ENCODE data around the gene BOD1. TPM values are rescaled to one million over a fixed set of nuclear protein-coding genes. Genes with fewer than 3 reads are reported as not detected.

The BOD1 gene
- total RNA-seq, 1 donor from 2014 or later = 101 TPM

DNA sequence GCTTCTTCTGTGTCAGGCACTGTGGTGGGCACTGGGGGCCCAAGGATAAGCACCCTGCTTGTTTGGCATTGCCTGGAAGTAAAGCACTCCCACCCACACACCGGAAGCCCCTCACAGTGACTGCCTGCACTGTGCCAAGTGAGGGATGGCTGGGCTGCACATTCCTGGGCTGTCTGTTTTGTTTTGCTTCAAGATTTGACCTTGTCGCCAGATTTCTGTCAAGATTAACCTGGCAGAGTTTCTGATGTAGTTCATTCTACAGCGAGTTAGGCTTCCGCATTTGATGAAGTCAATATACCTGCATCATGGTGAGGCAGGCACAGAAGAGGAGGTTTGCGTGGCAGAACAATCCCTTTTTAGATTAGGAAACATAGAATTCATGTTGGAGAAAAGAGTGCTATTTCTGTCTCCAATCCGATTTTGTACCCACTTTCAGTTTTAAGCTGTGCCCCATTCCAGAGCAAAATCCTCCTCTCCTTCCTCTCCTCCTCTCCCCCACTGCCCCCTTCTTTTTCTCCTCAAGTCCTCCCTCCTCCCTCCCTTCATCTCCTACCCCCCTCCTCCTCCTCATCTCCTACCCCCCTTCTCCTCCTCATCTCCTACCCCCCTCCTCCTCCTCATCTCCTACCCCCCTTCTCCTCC lies 14.4 kb upstream of the BOD1 start:
- no peaks in the 10 kb centered on the region for H3K36me3 Mint-ChIP-seq (ENCODE audit: insufficient read depth)
- no peaks in the 10 kb centered on the region for H3K9me3 Mint-ChIP-seq (ENCODE audit: low read depth)
- peaks cover 14% of the 10 kb centered on the region for H3K27me3 Mint-ChIP-seq
- no peak overlapping the region for H3K4me3 Mint-ChIP-seq (ENCODE audit: low read depth)
- H3K4me1 Mint-ChIP-seq (ENCODE audit: low read depth) = peaks cover 4% of the 10 kb centered on the region
- no peak for DNase-seq (ENCODE audit: low spot score, unreplicated experiment)
- no peak for TF ChIP-seq CTCF (IDR thresholded peaks at IDR 0.05; ENCODE audit: unreplicated experiment)
- no peak overlapping the region for H3K27ac Mint-ChIP-seq

DNA sequence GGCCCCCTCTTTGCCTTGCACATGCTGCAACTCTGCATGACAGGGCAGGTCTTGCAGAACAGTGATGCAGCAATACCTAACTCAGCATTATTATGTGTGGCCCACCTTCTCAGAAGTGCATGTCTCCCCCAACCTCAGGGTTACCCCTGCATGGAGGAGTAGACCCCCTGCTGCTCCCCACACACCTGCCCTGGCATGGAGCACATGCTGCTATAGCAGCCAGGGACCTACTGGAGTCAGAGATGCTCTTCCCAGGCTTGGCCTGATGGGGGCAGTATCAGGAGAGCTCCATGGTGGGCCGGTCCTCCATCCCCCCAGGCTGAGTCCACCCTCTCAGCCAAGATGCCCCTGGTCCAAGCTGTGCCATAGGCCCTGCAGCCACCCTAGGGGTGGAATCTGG lies 13.2 kb upstream of the BOD1 start:
- Mint-ChIP-seq H3K36me3 (ENCODE audit: insufficient read depth) (no peaks in the 10 kb centered on the region), H3K27ac (no peak overlapping the region)

DNA sequence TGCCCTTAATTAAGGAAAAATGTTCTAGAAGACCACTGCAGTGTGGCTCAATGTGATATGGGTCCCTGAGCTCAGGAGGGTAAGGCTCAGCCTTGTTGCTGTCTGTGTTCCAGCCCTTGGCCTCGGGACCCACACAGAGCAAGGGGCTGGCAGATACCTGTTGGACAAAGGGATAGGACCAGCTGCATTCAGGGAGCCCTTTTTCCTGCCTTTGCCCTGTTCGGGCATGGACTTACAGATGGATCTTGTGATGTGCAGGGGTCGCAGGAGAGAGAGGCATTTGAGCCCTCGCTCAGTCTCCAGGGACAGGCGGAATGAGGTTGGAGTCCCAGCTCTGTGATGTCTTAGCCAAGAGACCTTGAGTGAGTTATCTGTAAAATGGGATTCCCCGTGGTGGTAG lies 12.1 kb upstream of the BOD1 start:
- no peak overlapping the region for H3K27ac Mint-ChIP-seq
- TF ChIP-seq CTCF (IDR thresholded peaks at IDR 0.05; ENCODE audit: unreplicated experiment) = no peak
- DNase-seq (ENCODE audit: low spot score, unreplicated experiment) = no peak
- no peak overlapping the region for H3K4me3 Mint-ChIP-seq (ENCODE audit: low read depth)
- no peaks in the 10 kb centered on the region for H3K9me3 Mint-ChIP-seq (ENCODE audit: low read depth)
- H3K27me3 Mint-ChIP-seq = peaks cover 17% of the 10 kb centered on the region
- no peaks in the 10 kb centered on the region for H3K36me3 Mint-ChIP-seq (ENCODE audit: insufficient read depth)
- peaks cover 5% of the 10 kb centered on the region for H3K4me1 Mint-ChIP-seq (ENCODE audit: low read depth)

More for the DNA sequence above, 13.2 kb upstream of the BOD1 start:
- Mint-ChIP-seq H3K27me3 (peaks cover 15% of the 10 kb centered on the region), H3K4me1 (ENCODE audit: low read depth) (peaks cover 5% of the 10 kb centered on the region), H3K4me3 (ENCODE audit: low read depth) (no peak overlapping the region), H3K9me3 (ENCODE audit: low read depth) (no peaks in the 10 kb centered on the region)
- TF ChIP-seq CTCF (IDR thresholded peaks at IDR 0.05; ENCODE audit: unreplicated experiment) = peak; percentile 44
- peak; percentile 18 for DNase-seq (ENCODE audit: low spot score, unreplicated experiment)

DNA sequence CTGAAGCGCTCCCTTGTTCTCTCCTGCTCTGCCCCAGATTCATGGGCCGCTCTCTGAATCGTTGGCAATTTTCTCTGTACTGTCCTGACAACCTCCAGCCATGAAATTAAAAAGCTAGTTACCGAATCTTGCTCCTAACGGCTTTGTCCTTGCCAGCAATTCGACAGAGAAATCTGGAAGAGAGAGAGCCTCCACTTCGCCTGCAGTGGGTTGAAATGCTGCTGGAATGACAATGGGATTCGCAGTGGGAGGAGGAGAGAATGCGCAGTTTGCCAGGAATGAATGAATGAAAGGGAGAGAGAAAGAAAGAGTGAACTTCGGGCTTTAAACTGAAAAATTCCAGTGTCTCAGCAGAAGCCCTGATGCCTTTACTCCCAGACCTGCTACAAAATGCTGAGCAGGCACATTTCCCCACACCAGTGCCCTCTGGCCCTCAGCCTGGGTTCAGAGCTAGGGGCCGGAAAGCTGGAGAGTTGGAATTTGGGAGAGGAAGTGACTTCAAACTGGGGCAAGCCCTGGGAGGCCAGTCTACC lies 11.5 kb upstream of the BOD1 start:
- Mint-ChIP-seq H3K27ac (no peak overlapping the region), H3K9me3 (ENCODE audit: low read depth) (no peaks in the 10 kb centered on the region), H3K36me3 (ENCODE audit: insufficient read depth) (no peaks in the 10 kb centered on the region), H3K27me3 (peaks cover 17% of the 10 kb centered on the region), H3K4me1 (ENCODE audit: low read depth) (peaks cover 5% of the 10 kb centered on the region), H3K4me3 (ENCODE audit: low read depth) (no peak overlapping the region)
- no peak for DNase-seq (ENCODE audit: low spot score, unreplicated experiment)
- TF ChIP-seq CTCF (IDR thresholded peaks at IDR 0.05; ENCODE audit: unreplicated experiment) = no peak

DNA sequence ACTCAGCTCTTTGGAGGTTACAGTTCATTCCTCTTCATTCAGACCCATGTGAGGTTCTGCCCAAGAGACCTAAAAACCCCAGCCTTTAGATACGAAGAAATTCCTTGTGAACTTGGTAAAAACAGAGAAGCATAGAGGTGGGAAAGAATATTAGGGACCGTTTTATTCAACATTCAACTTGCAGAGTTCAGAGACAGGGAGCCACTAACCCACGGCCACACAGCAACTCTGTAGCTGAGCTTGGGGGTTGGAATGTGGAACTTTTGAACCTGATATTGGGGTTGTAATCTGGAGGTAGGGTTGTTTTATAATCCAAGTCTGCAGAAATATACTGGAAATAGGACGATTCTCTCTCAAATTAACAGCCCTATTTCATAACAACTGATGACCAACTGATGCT lies 10.8 kb upstream of the BOD1 start:
- no peaks in the 10 kb centered on the region for H3K36me3 Mint-ChIP-seq (ENCODE audit: insufficient read depth)
- H3K27ac Mint-ChIP-seq = no peak overlapping the region
- no peaks in the 10 kb centered on the region for H3K9me3 Mint-ChIP-seq (ENCODE audit: low read depth)
- peaks cover 15% of the 10 kb centered on the region for H3K27me3 Mint-ChIP-seq
- H3K4me1 Mint-ChIP-seq (ENCODE audit: low read depth) = peaks cover 7% of the 10 kb centered on the region
- H3K4me3 Mint-ChIP-seq (ENCODE audit: low read depth) = no peak overlapping the region
- no peak for DNase-seq (ENCODE audit: low spot score, unreplicated experiment)
- TF ChIP-seq CTCF (IDR thresholded peaks at IDR 0.05; ENCODE audit: unreplicated experiment) = no peak

Measured in progenitor cell of endocrine pancreas (in vitro differentiated cells).